HG02642 (cell line): ENCODE measurements around the gene ZP1.

Source experiments
- ATAC-seq: cut with Tn5 transposase; IDR thresholded peaks from one replicate; pipeline ENCODE4 v1.9.1; 2021; ENCODE audit warnings: mild to moderate bottlenecking; ENCODE audit not compliant: unreplicated experiment, poor library complexity

Gene ZP1

DNA sequence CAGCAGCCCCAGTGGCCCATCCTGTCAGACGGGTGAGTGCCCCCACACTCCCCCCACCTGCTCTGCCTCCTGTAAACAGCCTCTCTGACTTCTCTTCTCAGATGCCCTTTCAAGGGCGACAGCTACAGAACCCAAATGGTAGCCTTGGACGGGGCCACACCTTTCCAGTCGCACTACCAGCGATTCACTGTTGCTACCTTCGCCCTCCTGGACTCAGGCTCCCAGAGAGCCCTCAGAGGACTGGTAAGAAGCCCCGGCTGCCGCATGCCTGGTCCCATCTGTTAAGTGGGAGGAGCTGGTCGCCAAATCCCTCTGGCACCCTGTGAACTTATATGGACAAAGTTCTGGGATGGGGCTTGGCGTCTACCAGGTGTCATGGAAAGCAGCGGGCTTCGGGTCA lies 6.2 kb downstream of the ZP1 start:
- no peak for ATAC-seq

DNA sequence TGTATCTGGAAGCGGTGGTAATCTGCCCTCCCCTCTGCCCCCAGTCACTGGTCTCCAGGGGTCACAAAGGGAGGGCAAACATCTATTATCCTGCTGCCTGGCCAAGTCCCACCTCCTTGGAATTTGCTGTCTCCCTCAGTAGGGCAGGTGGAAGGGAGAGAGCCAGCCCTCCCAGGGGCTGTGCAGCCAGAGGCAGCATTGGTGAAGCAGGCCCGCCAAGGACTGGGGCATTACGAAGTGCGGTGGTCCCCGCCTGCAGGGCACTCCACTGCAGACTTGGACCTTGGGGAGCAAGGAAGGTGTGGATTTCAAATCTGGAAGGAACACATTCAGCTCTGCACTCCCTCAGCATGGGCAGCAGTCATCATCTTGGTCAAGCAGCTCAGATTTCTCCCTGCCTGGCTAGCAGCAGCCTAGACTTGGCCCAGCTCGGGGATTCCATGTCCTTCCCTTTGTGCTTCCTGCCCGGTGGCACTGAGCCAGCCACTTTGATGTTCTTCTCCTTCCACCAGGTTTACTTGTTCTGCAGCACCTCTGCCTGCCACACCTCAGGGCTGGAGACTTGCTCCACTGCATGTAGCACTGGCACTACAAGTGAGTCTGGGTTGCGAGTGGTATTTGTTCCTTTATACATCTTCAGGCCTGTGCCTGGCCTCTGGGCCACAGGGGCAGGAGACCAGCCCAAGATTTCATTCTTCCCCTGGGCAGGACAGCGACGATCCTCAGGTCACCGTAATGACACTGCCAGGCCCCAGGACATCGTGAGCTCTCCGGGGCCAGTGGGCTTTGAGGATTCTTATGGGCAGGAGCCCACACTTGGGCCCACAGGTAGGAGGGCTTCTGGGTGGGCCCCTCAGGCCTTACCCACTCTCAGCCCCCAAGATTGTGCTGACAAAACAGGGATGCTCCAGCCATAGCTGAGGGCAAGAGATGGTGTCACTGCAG lies 7.4 kb downstream of the ZP1 start:
- ATAC-seq, result no peak

DNA sequence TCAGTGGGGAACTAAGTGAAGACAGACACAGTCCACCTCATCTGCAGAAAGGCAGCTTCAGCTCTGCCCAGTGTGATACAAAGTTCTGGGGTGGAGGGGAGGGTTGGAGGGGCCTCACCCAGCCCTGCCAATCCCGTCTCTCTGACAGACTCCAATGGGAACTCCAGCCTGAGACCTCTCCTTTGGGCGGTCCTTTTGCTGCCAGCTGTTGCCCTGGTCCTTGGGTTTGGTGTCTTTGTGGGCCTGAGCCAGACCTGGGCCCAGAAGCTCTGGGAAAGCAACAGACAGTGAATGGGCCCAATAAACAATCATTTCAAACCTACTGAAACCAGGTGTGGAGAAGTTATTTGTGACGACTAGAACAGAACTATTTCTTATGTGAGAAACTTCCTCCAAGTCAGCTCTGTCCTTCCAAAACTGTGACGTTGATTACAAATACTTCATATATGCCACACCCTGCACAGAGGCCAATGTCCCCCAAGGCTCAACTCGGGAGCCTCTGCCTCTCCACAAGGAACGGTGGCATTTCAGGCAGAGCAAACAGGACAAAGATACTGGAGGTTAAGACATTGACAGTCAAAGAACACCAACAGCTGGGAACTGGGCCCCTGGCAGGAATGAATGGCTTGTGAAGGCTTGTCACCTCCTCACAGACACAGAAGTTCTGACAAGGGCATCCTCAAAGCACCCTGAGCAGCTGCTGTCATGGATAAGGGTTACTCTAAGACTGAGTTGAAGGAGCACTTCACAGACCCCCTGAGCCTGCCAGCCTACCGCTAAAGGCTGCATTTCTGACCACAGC lies 8.2 kb downstream of the ZP1 start:
- ATAC-seq, result no peak

DNA sequence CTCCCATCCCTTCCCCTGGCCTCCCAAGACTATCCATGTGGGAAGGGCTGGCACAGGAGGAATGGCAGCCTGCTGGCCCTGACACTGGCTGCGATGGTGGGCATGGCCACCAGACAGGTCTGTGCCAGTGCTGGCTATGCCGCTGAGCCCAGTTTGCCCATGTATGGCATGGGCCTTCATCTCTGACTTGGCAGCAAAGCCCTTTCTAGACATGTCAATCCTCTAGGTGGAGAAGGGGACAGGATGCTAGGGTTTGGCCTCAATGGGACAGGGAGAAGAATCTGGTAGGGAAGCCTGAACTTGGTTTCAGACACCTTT lies 8.8 kb downstream of the ZP1 start:
- ATAC-seq, result no peak

DNA sequence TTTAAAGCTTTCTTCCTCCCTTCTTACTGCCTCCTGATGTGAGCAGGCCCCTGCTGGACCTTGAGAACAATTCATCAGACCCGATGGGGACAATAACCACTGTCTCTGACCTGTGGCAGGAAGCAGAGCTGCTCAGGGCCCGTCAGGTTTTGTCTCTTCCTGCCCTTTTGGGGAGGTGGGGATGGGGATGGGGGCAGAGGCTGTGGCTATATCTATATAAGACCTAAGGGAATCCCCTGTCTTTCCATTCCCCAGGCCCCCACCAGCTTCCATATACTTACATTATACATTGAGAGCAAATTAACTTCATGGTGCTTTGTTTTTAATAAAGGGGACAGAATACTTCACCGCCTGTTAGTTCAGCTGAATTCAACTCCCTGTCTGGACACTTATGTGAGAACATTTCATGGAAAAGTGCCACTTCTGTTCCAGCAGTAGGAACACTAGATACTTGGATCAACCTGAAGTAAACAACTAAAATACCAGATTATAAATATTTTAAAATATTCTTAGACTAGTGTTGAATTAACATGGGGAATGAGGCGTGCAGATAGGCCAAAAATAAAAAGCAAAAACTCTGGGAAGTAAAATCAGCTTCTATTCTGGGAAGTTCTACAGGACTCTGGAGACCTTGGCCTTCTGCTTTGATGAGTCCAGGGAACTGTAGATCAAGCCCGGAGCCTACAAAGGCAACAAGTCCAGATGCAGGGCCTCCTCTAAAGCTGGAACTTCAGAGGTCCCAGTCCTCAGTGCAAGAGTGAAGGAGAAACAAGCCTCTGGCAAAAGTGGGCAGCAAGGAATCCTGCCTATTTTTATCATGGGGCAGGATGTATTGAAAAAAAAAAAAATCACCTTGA lies 11.1 kb downstream of the ZP1 start:
- no peak for ATAC-seq

DNA sequence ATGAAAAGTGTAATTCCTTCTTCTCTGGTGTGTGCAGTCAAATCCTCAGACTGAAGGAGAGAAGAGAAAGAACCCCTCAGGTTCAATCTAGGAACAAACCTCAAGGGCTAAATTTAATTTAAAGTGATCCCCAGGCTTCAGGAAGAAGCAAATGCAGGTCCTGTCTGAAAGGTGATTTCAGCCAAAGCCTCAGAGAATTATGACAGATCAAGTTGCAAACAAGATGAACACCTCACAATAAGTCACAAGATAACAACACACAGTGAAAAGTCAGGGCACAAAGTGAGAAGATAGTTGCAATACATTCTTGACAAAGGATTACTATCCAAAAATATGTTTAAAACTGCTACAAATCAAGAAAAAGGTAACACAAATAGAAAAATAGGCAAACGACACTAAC lies 11.8 kb downstream of the ZP1 start:
- no peak for ATAC-seq

DNA sequence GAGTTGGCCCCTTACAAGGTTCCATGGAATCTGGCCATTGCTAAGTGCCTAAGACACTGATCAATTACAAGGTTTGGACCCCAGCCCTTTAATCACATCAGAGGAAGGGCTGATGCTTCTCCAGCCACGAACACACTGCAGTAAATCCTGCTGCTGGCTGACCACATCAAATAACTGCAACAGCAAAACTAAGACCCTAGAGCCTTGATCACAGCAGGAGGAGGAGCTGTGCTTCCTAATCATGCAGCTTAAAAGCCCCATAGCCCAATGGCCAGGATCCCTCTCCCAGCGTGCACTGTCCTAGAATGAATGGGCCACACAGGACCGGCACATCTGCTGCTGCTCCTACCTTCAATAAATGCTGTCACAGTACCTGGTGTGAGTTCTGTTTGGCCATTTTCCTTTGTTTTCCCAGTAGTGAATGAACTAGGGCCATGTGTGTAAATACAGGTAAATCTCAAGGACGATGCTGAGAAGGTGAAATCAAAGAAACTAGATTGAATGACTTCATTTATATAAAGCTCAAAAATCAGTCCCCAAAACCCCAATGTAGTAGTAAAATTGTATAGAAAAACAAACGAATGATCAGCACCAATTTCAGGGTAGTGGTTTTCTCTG lies 12.7 kb downstream of the ZP1 start:
- no peak for ATAC-seq

DNA sequence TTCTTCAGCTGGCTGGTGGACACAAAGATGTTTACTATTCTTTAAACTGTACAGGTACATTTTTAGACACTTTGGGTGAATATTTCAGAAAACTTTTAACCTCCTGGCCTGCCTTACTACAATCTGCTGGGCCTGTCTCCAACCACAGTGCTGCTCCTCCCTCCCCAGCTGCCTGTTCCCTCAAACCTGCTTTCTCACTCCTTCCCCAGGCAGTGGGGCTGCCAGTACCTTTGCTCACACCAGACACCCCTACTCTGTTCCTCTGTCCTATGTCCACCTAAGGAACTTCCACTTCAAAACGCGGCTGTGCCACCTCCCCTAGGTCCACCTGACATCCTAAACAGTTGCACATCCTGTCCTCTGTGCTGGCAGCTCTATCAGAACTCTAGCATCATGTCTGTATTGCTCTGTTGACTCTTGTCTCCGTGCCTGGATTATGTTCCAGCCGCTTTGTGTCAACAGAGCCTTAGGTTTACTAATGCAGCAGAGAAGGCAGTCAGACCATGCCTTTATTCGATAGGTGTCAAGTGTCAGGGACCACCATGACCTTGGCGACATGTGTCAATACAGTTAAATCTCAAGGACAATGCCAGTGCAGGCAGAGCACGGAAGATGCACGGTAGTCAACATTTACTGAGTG lies 13.4 kb downstream of the ZP1 start:
- no peak for ATAC-seq

DNA sequence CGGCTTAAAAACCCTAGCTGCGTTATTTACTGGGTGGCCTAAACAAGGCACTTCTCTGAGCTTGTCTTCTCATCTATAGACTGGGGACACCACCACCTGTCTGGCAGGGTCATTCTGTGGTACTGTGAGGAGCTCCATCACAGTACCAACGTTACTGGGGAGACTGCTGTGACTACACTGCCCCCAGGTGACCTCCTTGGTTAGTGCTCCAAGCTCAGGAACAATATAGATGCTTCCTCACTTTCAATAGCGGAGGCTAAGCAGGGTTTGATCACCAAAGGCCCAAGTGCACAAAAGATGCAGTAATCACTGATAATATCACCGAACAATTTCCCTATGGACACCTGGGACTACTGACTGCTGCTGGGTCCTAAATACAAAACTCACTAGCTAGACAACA lies 20.2 kb downstream of the ZP1 start:
- ATAC-seq, result no peak

DNA sequence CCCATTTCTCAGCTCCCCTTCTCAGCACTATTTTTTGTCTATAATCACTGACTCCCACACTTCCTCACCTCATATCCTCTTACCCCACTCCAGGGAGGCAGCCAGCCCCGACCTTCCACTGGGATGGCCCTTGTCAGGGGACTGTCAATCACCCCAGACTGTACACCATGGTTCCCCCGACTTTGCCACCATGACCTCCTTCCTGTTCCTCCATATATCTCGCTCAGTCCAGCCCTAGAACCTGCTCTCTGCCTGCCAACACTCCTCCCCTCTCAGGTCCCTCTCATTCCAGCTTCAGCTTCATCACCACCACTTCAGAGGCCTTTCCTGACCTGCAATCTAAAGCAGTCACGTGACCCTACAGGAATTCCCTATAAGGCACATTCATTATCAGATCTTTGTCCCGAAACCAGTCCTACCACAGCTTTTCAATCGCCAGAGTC lies 22.5 kb downstream of the ZP1 start:
- ATAC-seq, result no peak

DNA sequence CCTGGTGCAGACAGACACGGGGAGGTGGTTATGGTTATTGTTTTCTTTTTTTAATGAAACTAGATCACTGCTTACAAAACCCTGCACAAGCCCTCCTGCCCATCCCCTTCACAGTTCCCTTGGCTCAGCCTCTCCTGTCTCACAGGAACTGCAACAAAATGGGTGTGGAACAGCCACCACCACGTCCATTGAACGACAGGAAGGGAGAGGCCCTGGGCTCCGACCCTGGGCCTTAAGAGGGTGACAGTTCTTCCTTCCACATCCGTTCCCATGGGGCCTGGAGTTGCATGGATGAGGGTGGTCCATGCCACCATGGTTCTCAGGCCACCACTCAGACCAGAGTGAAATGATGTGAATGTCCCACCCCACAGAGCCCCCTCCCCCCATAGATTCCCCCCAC lies 23.4 kb downstream of the ZP1 start:
- ATAC-seq, result no peak

DNA sequence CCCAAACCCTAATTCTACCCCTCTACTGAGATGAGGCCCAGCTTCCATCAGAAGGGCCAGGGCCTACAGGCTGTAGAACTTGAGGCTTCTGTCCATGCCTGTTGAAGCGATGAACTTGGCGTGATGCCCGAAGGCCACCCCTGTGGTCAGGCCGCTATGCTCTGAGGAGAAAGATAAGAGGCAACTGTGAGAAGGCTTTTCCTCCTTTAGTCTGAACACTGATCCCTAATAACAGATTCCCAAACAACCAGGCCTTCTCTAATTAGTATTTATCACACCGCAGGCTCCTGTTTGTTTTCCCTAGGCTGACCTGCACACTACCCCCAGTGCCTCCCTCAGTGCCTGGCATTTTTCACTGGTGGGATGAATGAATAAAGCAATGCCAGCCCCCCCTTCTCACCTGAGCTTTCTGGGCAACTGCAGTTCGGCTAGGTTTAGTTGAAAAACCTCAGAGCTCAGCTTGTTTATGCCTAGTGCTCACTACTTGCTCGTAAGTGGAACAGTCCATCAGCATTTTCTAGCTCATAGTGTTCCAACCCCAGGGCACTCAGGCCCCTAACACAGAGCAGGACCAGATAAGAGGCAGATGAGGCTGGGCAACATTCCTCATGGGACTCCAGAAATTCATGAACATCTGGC lies 23.9 kb downstream of the ZP1 start:
- ATAC-seq, result no peak

DNA sequence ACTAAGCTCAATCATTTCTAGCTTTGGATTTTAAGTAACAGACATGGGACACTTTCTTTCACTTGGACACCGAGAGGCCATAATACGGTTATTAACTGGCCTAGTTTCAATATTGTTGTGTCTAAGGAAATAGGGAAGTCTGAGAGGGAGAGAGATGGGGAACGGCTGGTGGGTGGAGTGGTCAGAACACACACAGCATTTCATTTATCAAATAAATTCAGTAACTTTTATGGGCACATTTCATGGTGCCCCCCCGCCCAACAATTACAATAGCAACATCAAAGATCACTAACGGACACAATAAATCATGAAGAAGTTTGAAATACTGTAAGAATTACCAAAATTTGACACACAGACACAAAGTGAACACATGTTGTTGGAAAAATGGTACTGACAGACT lies 28.3 kb downstream of the ZP1 start:
- no peak for ATAC-seq

DNA sequence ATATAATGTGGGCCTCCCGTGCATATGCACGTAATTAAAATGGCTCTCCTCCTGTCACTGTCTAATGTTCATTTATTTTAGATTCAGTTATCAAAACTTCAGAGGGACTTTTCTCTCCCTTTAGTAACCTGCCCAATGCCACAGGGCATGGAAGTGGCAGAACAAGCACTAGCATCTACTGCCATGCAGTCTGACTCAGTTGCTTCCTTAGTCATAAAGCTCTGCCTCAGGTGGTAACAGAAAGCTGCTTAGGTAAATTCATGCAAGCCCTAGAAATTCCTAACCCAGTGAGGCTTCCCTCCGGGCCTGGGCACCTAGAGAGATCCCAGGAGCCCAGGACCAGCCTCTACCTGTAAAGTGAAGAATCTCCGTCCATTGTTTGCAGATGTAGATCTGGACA lies 30.2 kb downstream of the ZP1 start:
- no peak for ATAC-seq

DNA sequence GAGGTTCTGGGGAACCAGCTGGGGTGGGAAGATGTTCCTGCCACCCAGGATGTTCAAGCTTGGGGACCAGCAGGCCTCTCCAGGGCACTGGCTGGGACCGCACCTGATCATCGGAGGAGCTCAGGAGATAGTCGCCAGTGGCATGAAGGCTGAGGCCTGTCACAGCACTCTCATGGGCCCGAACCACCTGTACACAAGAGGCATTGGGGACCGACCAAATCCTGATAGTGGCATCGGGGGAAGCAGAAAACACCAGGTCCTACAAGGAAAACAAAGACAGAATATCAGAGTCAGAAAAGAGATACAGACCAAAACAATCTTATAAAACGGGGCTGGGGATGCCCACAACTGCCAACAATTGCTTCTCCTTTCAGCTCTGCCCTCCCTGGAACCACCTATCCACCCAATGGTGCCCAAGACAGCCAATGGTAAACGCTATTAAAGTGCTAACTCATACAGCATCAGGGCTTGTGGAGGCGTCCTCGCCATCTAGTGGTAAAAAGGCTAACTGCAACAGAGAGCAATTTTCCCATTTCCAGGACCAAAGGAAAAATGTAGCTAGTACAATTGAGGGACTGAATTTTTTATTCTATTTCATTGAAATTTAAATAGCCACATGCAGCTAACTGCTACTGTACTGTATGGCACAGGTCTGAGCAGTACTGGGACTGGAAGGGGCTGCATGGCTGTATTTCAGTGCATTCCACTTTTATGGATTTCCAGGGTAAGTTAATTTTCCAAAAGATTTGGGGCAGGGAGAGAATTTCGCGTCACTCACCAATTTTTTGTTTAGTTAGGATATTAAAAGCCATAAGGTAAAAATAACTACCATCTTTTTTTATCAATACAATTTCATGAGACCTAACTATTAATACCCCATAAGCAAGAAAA lies 31.9 kb downstream of the ZP1 start:
- no peak for ATAC-seq

DNA sequence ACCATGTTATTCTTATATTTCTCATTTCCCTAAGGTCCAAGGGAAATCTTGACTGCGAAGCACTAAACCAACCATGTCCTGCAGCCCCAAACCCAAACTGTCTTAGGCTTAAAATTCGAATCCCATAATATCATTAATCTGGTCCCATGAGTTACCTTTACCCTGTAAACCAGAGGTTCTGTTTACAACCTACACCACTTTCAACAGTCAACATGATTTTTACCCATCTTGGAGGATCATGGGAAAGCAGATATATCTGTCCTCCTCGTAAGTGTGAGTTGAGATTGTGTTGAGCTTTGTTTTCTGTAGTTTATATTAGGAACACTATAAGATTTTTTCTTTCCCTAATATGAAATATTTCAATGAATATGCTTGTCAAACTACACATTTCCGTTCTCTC lies 32.6 kb downstream of the ZP1 start:
- no peak for ATAC-seq

DNA sequence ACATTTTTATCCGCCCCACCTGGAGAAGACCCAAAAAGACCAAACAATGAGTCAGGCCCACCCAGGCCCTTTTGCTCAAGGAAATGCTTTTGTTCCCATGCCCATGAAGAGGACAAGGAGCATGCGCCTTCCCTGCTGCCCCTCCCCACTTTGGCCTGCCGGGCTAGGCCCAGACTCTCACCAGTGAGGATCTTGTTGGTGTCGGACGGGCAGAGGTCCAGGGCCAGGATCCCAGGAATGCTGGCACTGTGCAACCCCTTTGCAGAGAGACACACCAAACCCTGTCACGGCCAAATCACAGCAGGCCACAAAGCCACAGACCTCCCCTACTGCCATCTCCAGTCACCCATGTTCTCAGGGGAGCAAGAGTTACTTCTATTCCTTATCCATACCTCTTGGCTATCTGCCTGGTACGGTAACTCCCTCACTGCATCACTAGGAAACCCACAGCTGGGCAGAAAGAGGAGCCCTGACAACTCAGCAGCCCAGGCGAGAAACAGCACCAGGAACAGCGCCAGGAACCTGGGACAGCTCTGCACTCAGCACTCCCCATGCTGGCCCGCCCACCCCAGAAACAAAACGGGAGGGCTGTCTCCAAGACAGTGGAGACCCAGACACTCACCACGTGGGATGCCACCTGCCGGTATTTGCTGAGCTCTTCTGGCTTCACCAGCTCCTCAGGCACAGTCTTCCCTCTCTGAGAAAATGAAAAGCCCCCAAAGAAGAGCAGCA lies 33.5 kb downstream of the ZP1 start:
- ATAC-seq, result no peak

DNA sequence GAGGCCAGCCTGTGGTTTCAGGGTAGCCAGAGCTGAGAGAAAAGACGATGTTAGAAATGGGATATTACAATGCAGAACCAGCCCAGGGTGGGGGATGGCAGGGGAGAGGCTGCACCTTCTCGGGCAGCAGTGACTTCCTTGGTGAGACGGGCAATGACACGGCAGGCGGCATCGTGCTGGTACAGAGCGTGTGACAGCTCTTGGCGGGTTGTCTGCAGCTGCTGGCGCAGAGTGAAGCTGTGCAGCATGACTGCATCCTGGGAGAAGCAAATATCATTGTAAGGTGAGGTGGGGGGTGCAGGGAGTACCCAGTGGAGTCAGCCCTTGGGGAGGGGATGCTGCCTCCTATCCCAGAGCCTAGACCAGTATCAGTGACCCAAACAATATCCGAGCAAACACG lies 35.3 kb downstream of the ZP1 start:
- no peak for ATAC-seq
